K562 (cell line): Measurements from ENCODE around the gene ENKUR. TPM values are rescaled to one million over a fixed set of nuclear protein-coding genes. Genes with fewer than 3 reads are reported as not detected.

ENCODE experiments used
- ATAC-seq: fragments of 200-7000 bp; cut with Tn5 transposase; 3 replicates; pipeline ENCODE4 v1.9.1; 2020; ENCODE audit warnings: moderate library complexity
- BruUV-seq: library from RNA; stranded (reverse); fragments of 400-500 nt; replicated peaks from 2 replicates; lab custom pipeline; 2021; lab: Mats Ljungman, UMichigan
- CTCF ChIA-PET: fragments of 300-600 bp; formaldehyde crosslinking; extraction: SDS; loops from one replicate; lab custom pipeline; 2021; ENCODE audit warnings: low intra/inter-chr PET ratio; lab: Yijun Ruan, JAX
- POLR2A ChIA-PET: fragments of 300-600, 350-650 bp; sonication (Branson Sonifier 250); formaldehyde crosslinking; extraction: SDS; loops from one replicate; lab custom pipeline; 2021; ENCODE audit warnings: antibody characterized with exemption, inconsistent platforms; lab: Yijun Ruan, JAX
- DNase-seq, 4 experiments: peaks; one replicate each; pipeline versions ENCODE4 v3.0.0 to v3.0.0-alpha.2; 2011 to 2018; ENCODE audit warnings: low spot score in 3 of 4, mixed read lengths in 3 of 4; ENCODE audit errors: extremely low read depth in 1 of 4
- FAIRE-seq: peaks from 2 replicates; lab custom pipeline; 2011; peaks lifted over from hg19 to GRCh38; lab: Jason Lieb, UNC
- H2AFZ ChIP-seq: 2 replicates; pipeline ENCODE4 v1.6.0; 2011; ENCODE audit warnings: low read depth, low read length, control low read depth, inconsistent platforms
- H3K27ac ChIP-seq: fragments of 200-600 bp; 3 replicates; pipeline ENCODE4 v1.8.0; 2011; ENCODE audit warnings: low read depth, mild to moderate bottlenecking, control low read depth, inconsistent platforms, low read length, moderate library complexity, mixed read lengths; ENCODE audit errors: extremely low read depth
- H3K27me3 ChIP-seq, 2 experiments: fragments of 300-600 bp in 1 of 2; 2 replicates in 1 of 2; 3 replicates in 1 of 2; pipeline versions ENCODE4 v1.6.0 to v1.8.0; 2011; ENCODE audit warnings: inconsistent platforms in 2 of 2, low read length in 2 of 2, mild to moderate bottlenecking in 1 of 2, mixed read lengths in 1 of 2, moderate library complexity in 1 of 2; ENCODE audit not compliant: control insufficient read depth in 2 of 2, insufficient read depth in 2 of 2
- H3K36me3 ChIP-seq: fragments of 300-600 bp; 3 replicates; pipeline ENCODE4 v1.8.0; 2011; ENCODE audit warnings: mild to moderate bottlenecking, low read length, inconsistent platforms; ENCODE audit not compliant: control insufficient read depth, insufficient read depth
- H3K4me1 ChIP-seq, 2 experiments: fragments of 200-600 bp in 1 of 2; replicated peaks in 1 of 2; 2 replicates in 1 of 2; 3 replicates in 1 of 2; pipeline versions ENCODE4 v1.5.1 to v1.8.0; 2011; ENCODE audit warnings: inconsistent platforms in 2 of 2, low read length in 2 of 2, mild to moderate bottlenecking in 1 of 2, mixed read lengths in 1 of 2, moderate library complexity in 1 of 2; ENCODE audit not compliant: control insufficient read depth in 2 of 2, insufficient read depth in 2 of 2
- H3K4me2 ChIP-seq: 2 replicates; pipeline ENCODE4 v1.6.1; 2011; ENCODE audit warnings: low read length, control low read depth, inconsistent platforms, mixed read lengths; ENCODE audit not compliant: insufficient read depth
- H3K4me3 ChIP-seq: fragments of 200-600 bp; sonication (generic), shearing (Covaris generic); 2 replicates; pipeline ENCODE4 v1.5.1; 2016; ENCODE audit warnings: control low read depth, inconsistent platforms
- H3K79me2 ChIP-seq: fragments of 200-600 bp; 3 replicates; pipeline ENCODE4 v1.8.0; 2011; ENCODE audit warnings: low read length, inconsistent platforms; ENCODE audit not compliant: control insufficient read depth, insufficient read depth
- H3K9ac ChIP-seq, 2 experiments: 2 replicates each; pipeline versions ENCODE4 v1.6.0 to v1.6.1; 2011; ENCODE audit warnings: low read depth in 2 of 2, low read length in 2 of 2, control low read depth in 1 of 2, inconsistent platforms in 1 of 2, mild to moderate bottlenecking in 1 of 2, mixed read lengths in 1 of 2; ENCODE audit not compliant: insufficient read depth in 1 of 2
- H3K9me1 ChIP-seq: one replicate; pipeline ENCODE4 v1.6.0; 2011; ENCODE audit warnings: inconsistent platforms, mild to moderate bottlenecking, low read length, moderate library complexity; ENCODE audit not compliant: control insufficient read depth, insufficient read depth
- H3K9me3 ChIP-seq: replicated peaks from 2 replicates; pipeline ENCODE4 v1.5.1; 2011; ENCODE audit warnings: low read depth, low read length, inconsistent platforms; ENCODE audit not compliant: control insufficient read depth, insufficient read depth
- H4K20me1 ChIP-seq: replicated peaks from 2 replicates; pipeline ENCODE4 v1.6.1; 2011; ENCODE audit warnings: low read length, inconsistent platforms, mixed read lengths; ENCODE audit not compliant: control insufficient read depth, insufficient read depth
- ARID1B ChIP-seq: fragments of 450-650 bp; IDR thresholded peaks from 2 replicates; pipeline ENCODE4 v1.6.1; 2016; ENCODE audit warnings: antibody characterized with exemption, mild to moderate bottlenecking, inconsistent platforms
- CBFA2T2 ChIP-seq: fragments of 450-650 bp; conservative IDR thresholded peaks from 2 replicates; pipeline ENCODE4 v1.6.1; 2017; ENCODE audit warnings: mild to moderate bottlenecking
- JUN ChIP-seq, 2 experiments: sonication (generic) in 1 of 2; formaldehyde crosslinking in 1 of 2; IDR thresholded peaks; 2 replicates each; pipeline versions ENCODE4 v1.6.1 to v1.8.0; 2012 to 2022; ENCODE audit warnings: borderline replicate concordance in 2 of 2, mild to moderate bottlenecking in 2 of 2, improper control_type of control experiment in 1 of 2, low read depth in 1 of 2, low read length in 1 of 2, missing genetic modification reagents in 1 of 2
- LCOR ChIP-seq: sonication (generic); formaldehyde crosslinking; IDR thresholded peaks from 2 replicates; pipeline ENCODE4 v1.8.0; 2022; ENCODE audit warnings: mild to moderate bottlenecking, missing genetic modification reagents
- MYNN ChIP-seq, 2 experiments: sonication (generic); formaldehyde crosslinking in 1 of 2; IDR thresholded peaks; 2 replicates each; pipeline versions ENCODE4 v1.5.0 to v1.6.1; 2016 to 2020; ENCODE audit warnings: antibody characterized with exemption in 1 of 2, missing genetic modification reagents in 1 of 2
- RAD21 ChIP-seq, 2 experiments: fragments of 250-450 bp in 1 of 2; fragments of 450-650 bp in 1 of 2; sonication (Bioruptor Pico) in 1 of 2; formaldehyde crosslinking in 1 of 2; IDR thresholded peaks in 1 of 2; conservative IDR thresholded peaks in 1 of 2; 2 replicates each; pipeline versions ENCODE4 v1.4.0 to v1.8.0; 2020 to 2022; ENCODE audit warnings: mild to moderate bottlenecking in 2 of 2, moderate library complexity in 1 of 2
- REST ChIP-seq, 2 experiments: fragments of 450-650 bp; formaldehyde crosslinking in 1 of 2; IDR thresholded peaks; 2 replicates each; pipeline versions ENCODE4 v1.4.0 to v1.6.1; 2014 to 2020; ENCODE audit warnings: mild to moderate bottlenecking in 2 of 2, borderline replicate concordance in 1 of 2, low read depth in 1 of 2
- YY1 ChIP-seq, 3 experiments: IDR thresholded peaks; 2 replicates each; pipeline ENCODE4 v1.6.1; 2011; ENCODE audit warnings: low read length in 2 of 3, mild to moderate bottlenecking in 2 of 3, moderate library complexity in 2 of 3, borderline replicate concordance in 1 of 3, control low read depth in 1 of 3, low read depth in 1 of 3; ENCODE audit not compliant: insufficient read depth in 3 of 3, insufficient replicate concordance in 2 of 3, control insufficient read depth in 1 of 3, insufficient read length in 1 of 3; ENCODE audit errors: extremely low read depth in 1 of 3
- WGBS: fragments of 100-300 bp; shearing (Covaris generic); methylation state at CpG from one replicate; pipeline ENCODE4 v1.1.6; 2016; ENCODE audit warnings: low coverage, mixed read lengths; ENCODE audit not compliant: insufficient coverage; ENCODE audit errors: missing lambda C conversion rate; 5-methylcytosine and 5-hydroxymethylcytosine counted together
- in situ Hi-C: fragments of 300-500 bp; cut with MboI; formaldehyde crosslinking; loops from 4 replicates; pipeline ENCODE4 v1.15.0; 2018; ENCODE audit warnings: inconsistent platforms, mixed read lengths
- intact Hi-C: fragments of 100-400 bp; cut with micrococcal nuclease; formaldehyde crosslinking; loops from 2 replicates; pipeline ENCODE4 v1.14.2; 2022
- polyA plus RNA-seq, 8 experiments: library from polyadenylated mRNA; depleted of rRNA in 4 of 8; stranded (reverse) in 5 of 8; unstranded in 3 of 8; fragments of >200 nt; fragmentation: Nextera tagmentation in 2 of 8; fragmentation: Illumina TruSeq in 1 of 8; extraction: Ambion mirVana in 2 of 8; extraction: Trizol in 1 of 8; gene quantifications; 2 replicates each; pipeline versions ENCODE4 v1.2.1 to v1.2.3, GENCODE V29; 2011 to 2014; ENCODE audit warnings: inconsistent platforms in 1 of 8, missing spikeins in 1 of 8
- total RNA-seq, 7 experiments: library from RNA; depleted of rRNA in 6 of 7; stranded (reverse); fragments of >200 nt in 6 of 7; fragmentation: Illumina TruSeq in 2 of 7; extraction: Trizol in 2 of 7; gene quantifications; 2 replicates each; pipeline versions ENCODE4 v1.2.1 to v1.2.3, GENCODE V29; 2011 to 2021; ENCODE audit warnings: low replicate concordance in 1 of 7

The ENKUR gene
- total and polyA plus RNA-seq, 9 of the 15 experiments (the other 6 are each of a cell fraction or from before 2014, with no cell fraction given), result 0.06 to 0.46 (median 0.20) TPM

DNA sequence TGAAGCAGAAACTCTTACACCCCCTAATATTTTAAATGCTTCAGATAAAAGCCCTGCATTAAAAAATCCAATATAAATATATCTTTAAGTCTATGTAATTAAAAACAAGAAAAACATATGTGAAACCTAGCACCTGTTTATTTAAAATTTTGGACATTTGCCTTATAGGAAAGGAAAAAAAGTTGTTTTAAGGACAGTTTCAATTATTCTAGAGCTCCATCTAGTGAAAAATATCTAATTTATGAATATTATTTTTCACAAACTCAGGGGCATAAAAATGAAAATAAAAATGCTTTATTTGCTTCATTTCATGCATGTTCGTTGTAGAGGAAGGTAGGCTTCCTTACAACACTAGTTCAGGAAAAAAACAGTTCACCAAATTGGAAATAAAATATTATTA lies 26.1 kb downstream of the ENKUR start (continued):
- peak; percentile 20 to 52; a peak in 3 of 4 replicates for TF ChIP-seq RAD21 (CRISPR knock-in tag; conservative IDR thresholded peaks at IDR 0.05 in 1 of 2, IDR thresholded peaks at IDR 0.05 in 1 of 2)

- Histone ChIP-seq H3K36me3 (no peaks in the 10 kb centered on the region), H3K4me2 (peak overlapping the region; percentile 76), H3K4me3 (no peak overlapping the region), H3K27ac (peak overlapping the region; percentile 63), H3K9me1 (no peaks in the 10 kb centered on the region), H3K9me3 (no peaks in the 10 kb centered on the region), H3K9ac (peak overlapping the region in 1 of 2 experiments; percentile 64; a peak in 1 of 4 replicates), H2AFZ (peak overlapping the region; percentile 87), H3K79me2 (no peaks in the 10 kb centered on the region), H3K4me1 (peaks cover 9 to 11% of the 10 kb centered on the region in 2 experiments), H3K27me3 (no peaks in the 10 kb centered on the region), H4K20me1 (no peaks in the 10 kb centered on the region)
- WGBS, result 7% methylated on average over 12 of the region's 12 CpGs
- intact Hi-C loops (loop anchor here (5.0 kb wide), 3 partner anchors 37 to 262 kb away; partner anchors contain the start of gene PRTFDC1), in situ Hi-C loops (no loop called here)
- no TSS peak for BruUV-seq
- ChIA-PET CTCF (no interaction called here), POLR2A (interaction anchor here (0.5 kb wide), 1 partner anchor 41 kb away, joined by 4 read pairs; no protein-coding TSS in a partner anchor)
- peak; percentile 95 for ATAC-seq
- FAIRE-seq, result peak; percentile 99
- DNase-seq, result peak; percentile 28 to 90 (median 54)
- TF ChIP-seq YY1 (IDR thresholded peaks at IDR 0.05; ENCODE audit: borderline replicate concordance in 1 of 3, control insufficient read depth in 1 of 3, extremely low read depth in 1 of 3, insufficient read depth in 3 of 3, insufficient read length in 1 of 3, insufficient replicate concordance in 2 of 3, low read depth in 1 of 3, low read length in 2 of 3), result peak in 1 of 3 experiments; percentile 9
- peak; percentile 6; the same call in 1 of the 2 replicates for TF ChIP-seq REST (IDR thresholded peaks at IDR 0.05; ENCODE audit: borderline replicate concordance)
- no peak for TF ChIP-seq REST (CRISPR knock-in tag; IDR thresholded peaks at IDR 0.05; ENCODE audit: low read depth)
- TF ChIP-seq LCOR (CRISPR knock-in tag), result peak; percentile 75
- peak; percentile 73 for TF ChIP-seq ARID1B
- peak; percentile 24; the same call in 1 of the 2 replicates for TF ChIP-seq MYNN (IDR thresholded peaks at IDR 0.05)
- TF ChIP-seq MYNN (CRISPR knock-in tag; IDR thresholded peaks at IDR 0.05), result no peak
- TF ChIP-seq CBFA2T2, result peak; percentile 59; the same call in 1 of the 2 replicates
- TF ChIP-seq JUN (IDR thresholded peaks at IDR 0.05; ENCODE audit: borderline replicate concordance, low read depth, low read length), result 0 out of 2 replicates have a peak, but pooled peaks have one; percentile 17
- TF ChIP-seq JUN (CRISPR knock-in tag; IDR thresholded peaks at IDR 0.05; ENCODE audit: borderline replicate concordance), result no peak
These were observed 26.9 kb downstream of the ENKUR start for GRCh38 chr10:24988831-24989640.
